Activated CD8-positive, alpha-beta memory T cell treated with anti-CD3 and anti-CD28 coated beads, Interleukin-2, amount 50 U/mL, for 4 hours (primary cell): ENCODE measurements around the gene BRME1.
A peak's percentile ranks its signal among the peaks of the same experiment; 100 is the strongest.
"Not testable (repeated sequence)": the region's sequence is repeated elsewhere in the genome, so short reads cannot be mapped to it uniquely, and the experiment has no call there.

Experiments used
- DNase-seq: peaks from one replicate; pipeline ENCODE4 v3.0.0-alpha.2; 2020

Gene BRME1

DNA sequence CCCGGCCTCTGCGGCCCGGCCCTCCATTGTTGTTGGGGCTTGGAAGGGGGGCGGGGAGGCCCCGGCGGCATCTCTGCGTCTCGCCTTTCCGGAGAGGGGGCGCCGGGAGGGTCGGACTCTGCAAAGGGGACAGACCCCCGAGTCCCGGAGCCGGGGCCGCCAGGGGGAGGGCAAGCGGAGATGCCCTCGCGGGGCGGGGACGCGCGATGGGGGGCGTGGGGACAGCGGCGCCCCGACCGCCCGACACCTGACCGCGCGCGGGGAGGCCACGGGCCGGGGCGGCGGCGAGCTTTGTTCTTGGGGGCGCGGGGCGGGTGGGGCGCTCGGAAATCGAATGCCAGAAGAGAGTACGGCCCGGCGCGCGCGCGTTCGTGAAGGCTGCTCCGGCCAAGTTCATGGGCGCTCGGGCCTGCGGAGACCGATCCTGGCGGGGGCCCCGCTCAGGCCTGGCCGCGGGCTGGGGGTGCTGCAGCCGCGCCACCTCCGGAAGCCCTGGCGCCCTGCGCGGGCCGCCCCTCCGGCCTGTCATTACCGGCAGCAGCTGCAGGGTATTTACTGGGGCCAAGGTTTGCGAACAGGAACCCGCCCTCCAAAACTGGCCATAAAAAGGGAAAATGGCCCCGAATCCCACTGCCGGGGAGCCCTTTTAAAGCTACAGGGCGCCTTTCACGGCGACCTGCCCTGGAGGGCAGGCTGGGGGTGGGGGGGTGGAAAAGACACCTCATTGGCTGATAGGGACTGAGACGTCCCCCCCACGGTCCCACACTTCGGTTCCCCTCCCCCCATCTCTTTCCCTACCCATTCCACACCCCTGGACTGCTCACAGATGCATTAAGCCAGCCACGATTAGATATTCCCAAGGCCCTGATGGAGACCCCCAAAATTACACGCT lies 40.1 kb downstream of the BRME1 start:
- DNase-seq, result no peak

DNA sequence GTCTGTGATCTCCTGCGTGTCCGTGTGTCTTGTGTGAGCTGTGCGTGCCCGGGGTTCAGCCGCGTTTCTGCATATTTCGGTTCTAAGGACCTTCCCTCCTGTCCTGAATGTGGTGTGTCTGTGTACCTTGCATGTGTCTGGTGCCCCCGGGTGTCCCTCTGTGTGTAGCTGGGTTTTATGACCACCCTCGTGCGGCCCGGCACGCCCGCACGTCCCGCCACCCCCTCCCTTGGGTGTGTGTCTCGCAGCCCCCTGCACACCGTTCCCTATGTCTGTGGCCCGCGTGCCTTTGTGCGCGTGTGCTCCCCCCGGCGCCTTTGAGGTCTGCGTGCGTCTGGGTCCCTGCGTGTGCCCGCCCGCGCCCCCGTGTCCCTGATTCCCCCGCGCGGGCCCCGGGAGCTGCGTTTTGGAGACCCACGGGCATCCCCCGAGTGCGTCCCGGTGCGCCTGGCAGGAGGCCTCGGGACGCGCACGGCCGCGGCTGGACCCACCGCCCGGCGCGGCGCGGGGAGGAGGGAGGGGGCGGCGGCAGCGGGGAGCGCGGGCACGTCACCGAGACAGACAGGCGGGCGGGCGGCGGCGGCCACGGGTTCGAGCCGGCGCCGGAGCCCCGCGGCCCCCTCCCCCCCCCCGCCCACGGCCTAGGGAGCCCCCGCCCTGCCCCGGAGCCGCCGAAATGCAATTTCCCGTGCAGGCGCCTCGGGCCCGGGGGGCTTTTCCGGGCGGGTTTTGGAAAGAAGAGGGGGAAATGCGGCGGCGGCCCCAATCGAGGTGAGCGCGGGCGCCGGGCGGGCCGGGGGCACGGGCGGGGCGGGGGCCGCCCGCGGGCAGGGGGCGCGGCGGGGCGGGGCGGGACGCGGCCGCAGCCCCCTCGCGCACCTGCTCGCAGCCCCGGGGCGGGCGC lies 41.0 kb downstream of the BRME1 start:
- no peak for DNase-seq

DNA sequence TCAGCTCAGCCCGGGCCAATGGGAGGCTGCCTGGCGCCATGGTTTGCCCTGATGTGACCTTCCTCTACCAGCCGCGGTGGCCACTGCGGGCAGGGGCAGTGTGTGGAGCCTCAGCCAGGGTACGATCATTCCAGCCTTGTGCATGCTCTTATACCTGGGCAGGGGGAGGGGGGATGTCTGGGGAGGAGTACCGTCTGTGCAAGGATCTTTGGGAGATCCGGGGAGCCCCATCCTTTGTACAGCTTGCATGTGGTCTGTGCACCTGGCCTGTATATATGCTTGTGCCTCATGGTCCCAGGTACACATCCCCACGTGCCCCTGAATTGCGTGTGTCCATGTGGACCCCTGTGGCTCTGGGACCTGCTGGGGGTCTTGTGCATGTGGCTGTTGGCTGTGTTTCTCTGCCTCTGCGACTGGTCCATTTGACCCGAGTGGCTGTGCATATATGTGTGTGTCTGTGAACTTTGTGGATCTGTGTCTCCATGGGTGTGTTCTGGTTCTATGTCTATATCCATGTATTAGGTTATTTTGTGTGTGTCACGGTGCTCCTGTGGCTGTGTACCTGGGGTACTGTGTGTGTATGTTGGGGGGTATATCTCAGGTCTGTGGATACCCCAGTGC lies 41.8 kb downstream of the BRME1 start:
- DNase-seq, result no peak

DNA sequence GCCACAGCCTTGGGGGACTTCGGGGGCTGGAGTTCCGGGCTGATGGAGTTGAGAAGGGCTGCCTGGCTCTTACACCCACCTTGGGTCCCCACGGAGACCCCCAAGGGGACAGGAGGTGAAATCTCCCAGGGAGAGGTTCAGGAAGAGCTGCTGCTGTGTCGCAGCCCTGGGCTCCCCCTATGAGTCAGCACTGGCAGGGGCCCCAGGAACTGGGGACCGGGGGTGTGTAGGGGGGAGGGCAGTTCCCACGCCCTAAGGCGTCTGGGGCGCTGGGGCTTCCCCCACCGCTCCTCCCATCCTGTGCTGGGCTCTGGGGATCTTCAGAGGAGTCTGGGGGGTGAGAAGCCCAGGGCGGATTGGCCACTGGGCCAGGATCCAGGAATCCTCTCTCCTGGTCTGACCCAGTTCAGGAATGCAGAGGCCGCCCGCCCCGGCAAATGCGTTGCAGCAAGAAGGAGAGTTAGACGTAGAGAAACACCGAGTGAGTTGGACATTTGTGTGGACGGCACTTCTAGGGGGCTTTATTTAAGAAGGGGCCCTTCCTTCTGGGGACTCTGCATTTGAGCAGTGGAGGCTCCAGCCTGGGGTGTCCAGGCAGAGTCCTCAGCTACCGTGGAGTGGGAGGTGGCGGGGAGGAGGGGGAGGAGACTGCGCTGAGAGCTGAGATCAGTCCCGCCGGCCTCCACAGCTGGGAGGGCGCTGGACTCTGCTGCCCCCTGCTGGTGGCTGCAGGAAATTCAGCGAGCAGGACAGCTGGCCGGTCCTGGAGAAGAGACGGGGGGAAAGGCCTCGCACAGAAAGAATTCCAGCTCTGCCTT lies 44.0 kb downstream of the BRME1 start:
- DNase-seq, result peak; percentile 87

DNA sequence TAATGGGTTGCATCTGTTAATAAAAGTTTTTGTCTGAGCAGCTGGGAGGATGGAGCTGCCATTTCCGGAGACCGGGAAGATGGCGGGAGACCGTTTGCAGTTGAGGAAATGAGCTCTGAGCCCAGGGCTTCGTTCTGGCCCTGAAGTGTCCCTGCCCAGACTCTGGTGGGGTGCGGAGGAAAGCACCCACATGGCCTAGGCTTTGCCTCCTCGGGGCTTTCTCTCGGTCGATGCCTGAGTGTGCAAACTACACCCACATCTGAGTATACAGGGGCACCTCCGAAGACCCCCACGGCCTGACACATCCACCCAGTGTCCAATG lies 44.6 kb downstream of the BRME1 start:
- DNase-seq, result peak; percentile 60

DNA sequence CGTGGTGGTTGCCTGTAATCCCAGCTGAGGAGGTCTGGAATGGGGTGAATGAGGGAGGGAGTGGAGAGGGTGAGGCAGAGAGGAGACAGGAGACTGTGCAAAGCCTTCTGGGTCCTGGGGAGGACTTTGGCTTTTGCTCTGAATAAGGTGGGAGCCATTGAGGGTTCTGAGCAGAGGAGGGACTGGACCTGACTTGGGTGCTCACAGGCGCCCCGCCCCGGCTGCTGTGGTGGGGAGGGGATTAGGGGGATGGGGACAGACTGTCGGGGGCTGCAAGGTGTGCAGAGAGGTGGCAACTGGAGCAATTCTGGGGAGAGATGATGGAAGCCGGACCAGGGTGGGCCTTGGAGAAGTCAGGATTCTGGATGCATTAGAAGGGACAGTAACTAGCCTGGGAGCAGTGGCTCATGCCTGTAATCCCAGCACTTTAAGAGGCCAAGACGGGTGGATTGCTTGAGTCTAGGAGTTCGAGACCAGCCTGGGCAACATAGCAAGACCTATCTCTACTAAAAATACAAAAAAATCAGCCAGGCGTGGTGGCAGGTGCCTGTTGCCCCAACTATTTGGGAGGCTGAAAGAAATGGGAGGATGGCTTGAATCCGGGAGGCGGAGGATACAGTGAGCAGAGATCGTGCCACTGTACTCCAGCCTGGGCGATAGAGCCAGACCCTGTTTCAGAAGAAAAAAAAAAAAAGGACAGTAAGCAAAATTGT lies 45.1 kb downstream of the BRME1 start:
- no peak for DNase-seq

DNA sequence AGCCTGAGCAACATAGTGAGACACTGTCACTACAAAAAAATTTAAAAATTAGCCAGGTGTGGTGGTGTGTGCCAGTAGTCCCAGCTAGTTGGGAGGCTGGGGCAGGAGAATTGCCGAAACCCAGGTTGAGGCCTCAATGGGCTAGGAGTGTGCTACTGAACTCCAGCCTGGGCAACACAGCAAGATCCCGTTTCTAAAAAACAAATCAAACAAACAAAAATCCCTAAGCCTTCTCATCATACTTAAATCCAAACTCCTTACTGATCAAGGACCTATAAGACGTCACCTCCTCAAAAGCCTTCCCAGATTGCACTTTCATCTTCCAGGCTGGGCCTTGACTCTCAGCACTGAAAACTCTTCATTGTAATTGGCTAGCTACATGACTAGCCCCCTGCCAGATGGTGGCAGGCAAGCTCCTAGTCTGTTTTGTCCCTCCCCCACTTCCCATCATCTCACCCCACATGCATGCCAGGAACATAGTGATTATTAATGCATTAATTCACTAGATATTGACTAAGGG lies 46.5 kb downstream of the BRME1 start:
- no peak for DNase-seq

DNA sequence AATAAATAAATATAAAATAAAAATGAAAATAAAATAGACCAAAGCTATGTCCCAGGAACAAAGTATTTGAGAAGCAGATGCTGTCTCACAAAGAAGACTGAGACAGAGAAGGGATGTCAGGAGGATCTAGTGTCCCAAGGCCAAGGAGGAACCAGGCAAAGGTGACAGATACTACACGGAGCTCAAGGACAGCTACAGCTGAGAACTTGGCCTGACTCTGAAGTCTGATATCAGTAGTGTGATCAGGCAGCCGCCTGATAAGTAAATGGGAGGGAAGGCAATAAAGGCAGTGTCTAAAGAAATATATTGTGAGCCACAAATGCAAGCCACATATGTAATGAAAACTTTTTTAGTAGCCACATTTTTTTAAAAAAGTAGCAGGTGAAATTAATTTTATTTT lies 49.4 kb downstream of the BRME1 start:
- no peak for DNase-seq

DNA sequence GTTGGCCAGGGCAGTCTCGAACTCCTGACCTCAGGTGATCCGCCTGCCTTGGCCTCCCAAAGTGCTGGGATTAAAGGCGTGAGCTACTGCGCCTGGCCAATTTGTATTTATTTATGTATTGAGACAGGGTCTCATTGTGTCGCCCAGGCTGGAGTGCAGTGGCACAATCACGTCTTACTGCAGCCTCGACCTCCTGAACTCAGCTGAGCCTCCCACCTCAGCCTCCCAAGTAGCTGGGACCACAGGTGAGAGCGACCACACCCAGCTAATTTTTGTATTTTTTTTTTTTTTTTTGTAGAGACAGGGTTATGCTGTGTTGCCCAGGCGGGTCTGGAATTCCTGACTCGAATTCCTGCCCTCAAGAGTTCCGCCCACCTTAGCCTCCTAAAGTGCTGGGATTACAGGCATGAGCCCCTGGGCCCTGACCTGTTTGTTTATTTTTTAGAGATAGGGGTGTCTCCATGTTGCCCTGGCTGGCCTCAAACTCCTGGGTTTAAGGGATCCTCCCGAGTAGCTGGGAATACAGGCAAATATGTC lies 53.7 kb downstream of the BRME1 start:
- DNase-seq, result not testable (repeated sequence)

DNA sequence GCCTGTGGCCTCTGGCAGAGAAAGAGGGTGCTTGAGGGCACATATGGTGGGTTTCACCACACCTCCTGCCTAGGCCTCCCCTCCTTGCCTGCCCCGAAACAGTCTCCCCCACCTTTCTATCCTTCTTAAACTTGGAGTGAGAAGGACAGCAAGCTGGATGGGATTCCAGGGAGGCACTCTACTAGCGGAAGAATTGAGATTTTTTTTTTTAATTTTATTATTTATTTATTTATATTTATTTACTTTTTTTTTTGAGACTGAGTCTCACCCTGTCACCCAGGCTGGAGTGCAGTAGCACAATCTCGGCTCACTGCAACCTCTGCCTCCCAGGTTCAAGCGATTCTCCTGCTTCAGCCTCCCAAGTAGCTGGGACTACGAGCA lies 54.2 kb downstream of the BRME1 start:
- DNase-seq, result not testable (repeated sequence)

DNA sequence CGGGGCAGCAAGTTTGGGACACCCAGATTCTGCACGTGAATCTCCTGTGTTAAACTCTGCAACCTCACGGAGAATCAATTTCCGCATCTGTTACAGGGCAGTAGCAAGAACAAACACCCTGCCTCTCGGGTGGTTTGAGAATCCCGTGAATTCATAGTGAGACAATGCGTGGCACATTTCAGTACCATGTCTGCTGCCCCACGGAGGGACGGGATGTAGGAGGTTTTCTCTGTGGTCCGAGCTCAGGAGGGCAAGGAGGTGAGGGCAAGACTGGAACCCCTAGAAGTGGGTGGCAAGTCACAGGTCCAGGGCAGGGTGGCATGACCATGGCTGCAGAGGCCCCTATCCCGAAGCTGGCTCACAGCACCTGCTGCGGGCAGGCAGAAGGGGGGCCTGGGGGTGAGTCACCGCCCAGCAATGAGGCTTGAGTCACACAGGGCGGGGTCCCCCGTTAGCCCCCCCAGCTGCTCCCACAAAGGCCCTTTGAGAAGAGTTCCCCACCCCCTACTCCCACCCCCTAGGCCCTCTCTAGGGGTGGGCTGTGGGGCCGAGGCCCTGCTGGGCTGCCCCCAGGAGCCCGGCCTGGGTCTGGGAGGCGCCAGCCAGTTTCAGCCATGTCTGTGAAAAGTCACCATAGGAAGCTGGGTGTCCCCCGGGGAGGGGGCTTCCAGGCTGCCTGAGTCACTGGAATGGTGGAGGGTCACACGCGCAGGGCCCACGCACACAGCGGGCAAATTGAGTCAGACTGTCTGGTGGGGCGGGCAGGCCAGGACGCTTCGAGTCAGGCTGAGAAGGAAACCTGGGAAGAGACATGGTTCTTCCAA lies 54.8 kb downstream of the BRME1 start:
- DNase-seq, result peak; percentile 85

DNA sequence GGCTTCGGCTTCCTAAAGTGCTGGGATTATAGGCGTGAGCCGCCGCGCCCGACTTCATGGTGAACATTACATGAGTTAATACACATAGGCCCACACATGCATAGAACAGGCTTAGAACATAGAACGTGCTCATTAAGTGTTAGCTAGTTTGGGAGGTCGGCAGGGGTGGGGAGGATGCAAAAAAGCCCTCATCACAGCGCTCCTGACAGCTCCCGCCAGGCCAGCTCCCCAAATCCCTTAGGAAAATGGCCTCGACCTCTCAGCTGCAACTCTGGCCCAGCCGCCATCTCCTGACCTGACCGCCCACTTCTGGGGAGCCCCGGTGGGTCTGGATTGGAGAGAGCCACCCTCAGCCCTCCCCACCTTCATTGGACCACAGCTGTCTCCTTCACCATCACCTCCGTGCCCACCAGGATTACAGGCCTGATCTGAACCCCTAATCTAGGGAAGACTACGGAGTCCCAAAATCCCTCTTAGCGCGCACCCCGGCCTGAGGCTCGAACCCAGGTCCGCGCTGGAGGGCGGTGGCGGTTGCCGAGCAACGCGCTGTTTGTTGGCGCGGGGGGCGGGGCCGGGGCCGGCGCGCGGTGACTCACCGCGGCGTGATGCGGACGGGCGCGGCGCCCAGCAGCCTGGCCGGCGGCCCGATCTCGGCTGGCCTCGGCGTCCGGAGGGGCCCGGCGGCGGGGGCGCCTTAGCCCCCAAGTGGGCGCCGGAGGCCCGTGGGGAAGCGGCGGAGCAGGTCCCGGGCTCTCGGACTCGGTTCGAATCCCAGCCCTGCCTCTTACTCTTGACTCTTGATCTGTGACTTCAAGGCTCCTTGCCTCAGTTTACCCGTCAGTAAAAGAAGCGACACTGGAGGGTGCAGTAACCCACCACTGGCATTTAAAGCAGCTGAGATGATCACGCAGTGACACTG lies 55.7 kb downstream of the BRME1 start:
- DNase-seq, result peak; percentile 68

DNA sequence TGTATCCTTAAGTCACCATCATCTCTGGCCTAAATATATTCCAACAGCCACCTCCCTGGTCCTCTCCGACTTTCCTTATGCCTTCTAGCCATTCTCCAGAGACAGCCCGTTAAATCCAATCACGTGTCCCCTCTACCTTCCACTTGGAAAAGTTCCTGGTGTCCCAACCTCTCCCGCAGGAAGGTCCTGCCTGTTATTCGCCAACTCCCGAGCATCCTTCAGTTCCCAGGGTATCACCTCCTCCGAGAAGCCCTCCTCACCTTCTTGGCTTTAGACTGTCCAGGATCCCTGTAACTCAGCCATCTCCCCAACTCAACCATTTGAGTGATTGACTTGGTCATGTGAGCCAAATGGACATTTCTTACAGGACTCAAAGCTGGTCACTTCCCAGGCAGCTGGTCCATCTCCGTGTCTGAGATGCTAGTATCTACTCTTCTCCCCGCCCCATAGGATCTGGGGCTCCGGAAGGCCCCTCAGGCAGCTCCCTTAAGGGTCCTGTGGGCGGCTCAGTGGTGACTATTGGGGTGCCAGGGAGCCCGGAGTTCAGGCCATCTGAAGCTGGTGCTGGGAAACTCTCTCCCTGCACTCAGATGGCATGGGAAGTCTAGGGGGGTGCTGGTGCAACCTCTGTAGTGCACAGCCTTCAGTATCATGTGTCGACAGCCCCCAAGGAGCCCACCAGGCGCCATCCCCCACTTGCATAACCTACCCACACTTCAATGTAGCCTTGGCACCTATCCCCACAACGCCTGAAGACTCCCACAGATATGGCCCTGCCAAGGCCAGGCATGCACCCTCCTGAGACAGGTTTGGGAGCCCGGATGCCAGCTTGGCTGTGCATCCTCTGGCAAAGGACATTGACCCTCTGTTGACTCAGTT lies 56.9 kb downstream of the BRME1 start:
- no peak for DNase-seq

DNA sequence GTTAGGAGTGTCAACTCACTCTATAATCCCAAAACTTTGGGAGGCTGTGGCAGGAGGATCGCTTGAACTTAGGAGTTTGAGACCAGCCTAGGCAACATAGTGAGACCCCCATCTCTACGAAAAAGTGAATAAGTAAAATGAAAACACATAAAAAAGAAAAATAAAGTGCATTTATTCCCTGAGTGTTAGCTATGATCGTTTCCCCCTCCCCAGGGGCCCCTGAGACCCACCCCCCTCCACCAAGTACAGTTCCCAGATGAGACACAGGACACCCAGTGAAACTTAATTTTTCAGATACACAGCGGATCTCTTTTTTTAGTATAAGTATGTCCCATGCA lies 57.6 kb downstream of the BRME1 start:
- no peak for DNase-seq

DNA sequence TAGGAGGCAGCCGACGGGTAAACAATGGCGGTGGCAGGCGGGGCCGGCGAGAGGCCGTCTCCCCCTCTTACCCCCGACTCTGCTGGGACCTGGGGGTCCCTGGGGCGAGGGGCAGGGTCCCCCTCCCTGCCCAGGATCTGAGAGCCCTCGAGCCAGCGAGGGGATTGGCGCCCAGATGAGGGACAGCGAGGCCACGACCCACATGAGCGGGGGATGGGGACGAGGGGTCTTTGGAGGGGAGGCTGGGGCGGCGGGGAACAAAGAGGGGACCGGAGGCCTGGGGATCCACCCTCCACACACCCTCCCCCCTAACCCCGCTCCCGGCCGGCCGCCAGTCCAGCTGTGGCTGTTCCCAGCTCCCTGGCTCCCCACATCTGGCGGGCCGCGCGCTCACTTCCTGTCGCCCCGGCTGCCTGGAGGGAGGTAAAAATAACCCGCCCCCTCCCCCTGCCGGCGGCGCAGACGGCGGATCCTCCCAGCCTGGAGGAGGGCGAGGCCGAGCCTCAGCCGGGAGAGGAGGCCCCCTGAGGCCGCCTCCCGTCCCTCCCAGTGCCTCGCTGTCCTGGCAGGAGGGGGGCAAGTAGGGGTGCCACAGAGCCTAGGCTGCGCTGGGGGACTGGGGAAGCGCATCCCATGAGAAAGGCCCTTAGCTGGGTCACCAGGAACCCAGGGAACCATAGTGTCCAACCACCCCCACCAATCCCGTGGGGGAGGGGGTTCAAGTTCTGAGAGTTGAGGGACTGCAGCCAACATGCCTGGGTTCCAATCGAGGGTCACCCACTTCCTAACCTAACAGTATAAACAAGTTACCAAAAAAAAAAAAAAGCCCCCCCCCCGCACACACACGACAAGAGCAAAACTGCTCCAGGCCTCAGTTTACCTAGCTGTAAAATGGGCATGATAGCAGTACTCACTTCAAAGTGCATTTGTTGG lies 58.2 kb downstream of the BRME1 start:
- peak; percentile 79 for DNase-seq

DNA sequence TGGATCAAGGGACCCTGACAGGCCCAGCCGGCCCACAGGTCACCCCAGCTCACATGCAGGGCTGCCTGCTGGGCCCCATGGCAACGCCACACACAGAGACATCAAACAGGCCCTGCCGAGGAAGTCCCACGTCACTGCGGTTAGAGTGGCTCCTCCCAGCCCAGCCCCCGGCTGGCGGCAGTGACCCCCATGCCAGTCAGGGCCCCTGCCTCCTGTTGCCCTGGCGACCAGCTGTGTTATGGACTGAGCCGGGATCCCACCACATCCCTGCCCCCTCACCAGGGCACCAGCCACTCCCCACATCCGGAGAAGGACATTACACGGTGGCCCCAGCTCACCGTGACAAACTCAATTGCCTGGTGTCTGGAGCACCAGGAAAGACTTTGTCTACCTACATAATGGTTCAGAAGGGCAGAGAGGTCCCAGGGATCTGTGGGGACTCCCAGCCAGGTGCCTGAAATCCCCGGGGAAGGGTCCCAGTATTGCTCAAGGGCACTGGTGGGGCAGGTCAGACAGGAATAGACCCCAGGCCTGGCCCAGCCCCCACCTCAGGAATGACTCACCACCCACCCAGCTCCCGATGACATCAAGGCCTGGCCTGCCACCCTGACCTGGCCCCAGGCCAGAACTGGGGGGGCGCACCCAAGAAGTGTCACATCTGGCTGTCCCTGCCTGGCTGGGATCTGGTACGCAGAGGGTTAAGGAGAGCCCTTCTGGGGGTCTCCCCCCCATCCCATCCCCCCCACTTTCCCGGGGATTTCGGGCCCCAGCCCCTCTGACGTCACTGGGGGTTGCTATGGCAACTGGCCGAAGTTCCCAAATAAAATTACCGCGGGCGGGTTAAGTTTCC lies 59.1 kb downstream of the BRME1 start:
- DNase-seq, result peak; percentile 94
